K562 (cell line): ENCODE measurements around the gene SMIM3. TPM values are rescaled to one million over a fixed set of nuclear protein-coding genes. Genes with fewer than 3 reads are reported as not detected.

ENCODE experiments used
- BACH1 ChIP-seq: fragments of 200-800 bp; sonication (Bioruptor generic); IDR thresholded peaks from 2 replicates; pipeline ENCODE4 v1.6.1; 2016; ENCODE audit warnings: missing genetic modification characterization, missing compliant biosample characterization
- BCOR ChIP-seq: fragments of 450-650 bp; IDR thresholded peaks from 2 replicates; pipeline ENCODE4 v1.6.1; 2016
- BHLHE40 ChIP-seq: IDR thresholded peaks from 2 replicates; pipeline ENCODE4 v1.6.1; 2011; ENCODE audit warnings: low read length, improper control_type of control experiment
- CREB5 ChIP-seq: fragments of 250-450 bp; sonication (Bioruptor Pico); IDR thresholded peaks from 2 replicates; pipeline ENCODE4 v1.5.0; 2020; ENCODE audit warnings: mild to moderate bottlenecking
- DMBX1 ChIP-seq: fragments of 250-450 bp; sonication (Bioruptor Pico); IDR thresholded peaks from 2 replicates; pipeline ENCODE4 v1.8.0; 2022; ENCODE audit warnings: inconsistent platforms, mild to moderate bottlenecking, moderate library complexity, borderline replicate concordance
- ELF4 ChIP-seq: fragments of 450-650 bp; formaldehyde crosslinking; IDR thresholded peaks from 2 replicates; pipeline ENCODE4 v1.4.0; 2022; ENCODE audit warnings: missing genetic modification characterization
- FOXJ3 ChIP-seq: sonication (generic); formaldehyde crosslinking; IDR thresholded peaks from 2 replicates; pipeline ENCODE4 v1.4.0; 2020; ENCODE audit warnings: mild to moderate bottlenecking, missing genetic modification reagents
- KDM4B ChIP-seq, 2 experiments: fragments of 450-650 bp in 1 of 2; sonication (generic) in 1 of 2; IDR thresholded peaks; 2 replicates each; pipeline ENCODE4 v1.6.1; 2016 to 2017; ENCODE audit warnings: borderline replicate concordance in 2 of 2, antibody characterized with exemption in 1 of 2, low read depth in 1 of 2, mild to moderate bottlenecking in 1 of 2
- MBD2 ChIP-seq: sonication (generic); IDR thresholded peaks from 2 replicates; pipeline ENCODE4 v1.6.1; 2016; ENCODE audit warnings: low read depth, borderline replicate concordance
- MYBL2 ChIP-seq, 2 experiments: fragments of 450-650 bp in 1 of 2; sonication (generic) in 1 of 2; formaldehyde crosslinking in 1 of 2; IDR thresholded peaks; 2 replicates each; pipeline versions ENCODE4 v1.6.1 to v1.8.1; 2017 to 2022; ENCODE audit warnings: borderline replicate concordance in 1 of 2, inconsistent platforms in 1 of 2, low read depth in 1 of 2, mild to moderate bottlenecking in 1 of 2, missing genetic modification reagents in 1 of 2, moderate library complexity in 1 of 2
- NR1H2 ChIP-seq: sonication (generic); formaldehyde crosslinking; IDR thresholded peaks from 2 replicates; pipeline ENCODE4 v1.4.0; 2020; ENCODE audit warnings: mild to moderate bottlenecking, missing genetic modification reagents
- RBBP5 ChIP-seq: fragments of 200-600 bp; sonication (generic); IDR thresholded peaks from 2 replicates; pipeline ENCODE4 v1.6.1; 2012; ENCODE audit warnings: borderline replicate concordance, mild to moderate bottlenecking, low read length, control low read depth, inconsistent platforms; ENCODE audit not compliant: insufficient read depth, poor library complexity, severe bottlenecking
- RFX1 ChIP-seq: fragments of 450-650 bp; IDR thresholded peaks from 2 replicates; pipeline ENCODE4 v1.6.1; 2016; ENCODE audit warnings: mild to moderate bottlenecking, moderate library complexity
- RNF219 ChIP-seq: fragments of 250-450 bp; sonication (Bioruptor Pico); IDR thresholded peaks from 2 replicates; pipeline ENCODE4 v1.5.0; 2022; ENCODE audit warnings: mild to moderate bottlenecking
- SMARCE1 ChIP-seq: fragments of 450-650 bp; IDR thresholded peaks from 2 replicates; pipeline ENCODE4 v1.7.1; 2016; ENCODE audit warnings: mild to moderate bottlenecking
- SREBF1 ChIP-seq: fragments of 150-350 bp; IDR thresholded peaks from 2 replicates; pipeline ENCODE4 v1.6.1; 2014; ENCODE audit warnings: antibody characterized with exemption, low read depth, low read length, borderline replicate concordance
- TCFL5 ChIP-seq: fragments of 250-450 bp; sonication (Bioruptor Pico); conservative IDR thresholded peaks from 2 replicates; pipeline ENCODE4 v1.6.1; 2021; ENCODE audit warnings: mild to moderate bottlenecking, moderate library complexity, matching md5 sums
- WHSC1 ChIP-seq: IDR thresholded peaks from one replicate; pipeline ENCODE4 v1.6.1; 2012; ENCODE audit warnings: low read length, control low read depth, inconsistent platforms
- ZNF507 ChIP-seq: conservative IDR thresholded peaks from 2 replicates; pipeline ENCODE4 v1.6.1; 2017; ENCODE audit warnings: missing genetic modification characterization, missing compliant biosample characterization
- ZNF740 ChIP-seq, 3 experiments: fragments of 200-800 bp in 1 of 3; sonication (Bioruptor generic) in 1 of 3; sonication (generic) in 1 of 3; formaldehyde crosslinking in 1 of 3; IDR thresholded peaks; 2 replicates each; pipeline versions ENCODE4 v1.6.1 to v1.8.0; 2016 to 2022; ENCODE audit warnings: mild to moderate bottlenecking in 2 of 3, missing compliant biosample characterization in 2 of 3, missing genetic modification characterization in 2 of 3, missing genetic modification reagents in 1 of 3
- ZNF76 ChIP-seq: fragments of 250-450 bp; sonication (Bioruptor Pico); IDR thresholded peaks from 2 replicates; pipeline ENCODE4 v1.4.0; 2020; ENCODE audit warnings: mild to moderate bottlenecking, moderate library complexity, borderline replicate concordance
- ZZZ3 ChIP-seq: fragments of 450-650 bp; IDR thresholded peaks from 2 replicates; pipeline ENCODE4 v1.6.1; 2016; ENCODE audit warnings: antibody characterized with exemption, mild to moderate bottlenecking, moderate library complexity
- polyA plus RNA-seq, 8 experiments: library from polyadenylated mRNA; depleted of rRNA in 4 of 8; stranded (reverse) in 5 of 8; unstranded in 3 of 8; fragments of >200 nt; fragmentation: Nextera tagmentation in 2 of 8; fragmentation: Illumina TruSeq in 1 of 8; extraction: Ambion mirVana in 2 of 8; extraction: Trizol in 1 of 8; gene quantifications; 2 replicates each; pipeline versions ENCODE4 v1.2.1 to v1.2.3, GENCODE V29; 2011 to 2014; ENCODE audit warnings: inconsistent platforms in 1 of 8, missing spikeins in 1 of 8
- total RNA-seq, 7 experiments: library from RNA; depleted of rRNA in 6 of 7; stranded (reverse); fragments of >200 nt in 6 of 7; fragmentation: Illumina TruSeq in 2 of 7; extraction: Trizol in 2 of 7; gene quantifications; 2 replicates each; pipeline versions ENCODE4 v1.2.1 to v1.2.3, GENCODE V29; 2011 to 2021; ENCODE audit warnings: low replicate concordance in 1 of 7

Gene SMIM3
- total and polyA plus RNA-seq, 9 of the 15 experiments (the other 6 are each of a cell fraction or from before 2014, with no cell fraction given) = 4.1 to 27.7 (median 13.6) TPM

- no peak for TF ChIP-seq ZNF740 (CRISPR knock-in tag; IDR thresholded peaks at IDR 0.05)
- no peak for TF ChIP-seq ZNF740 (tag; IDR thresholded peaks at IDR 0.05)
- TF ChIP-seq DMBX1 (CRISPR knock-in tag) = no peak
- TF ChIP-seq SREBF1 = no peak
- no peak for TF ChIP-seq MBD2
- TF ChIP-seq FOXJ3 (CRISPR knock-in tag) = no peak
- TF ChIP-seq NR1H2 (CRISPR knock-in tag) = no peak
- peak; percentile 72 for TF ChIP-seq RBBP5
- TF ChIP-seq ELF4 (CRISPR knock-in tag) = 0 out of 2 replicates have a peak, but pooled peaks have one; percentile 46
- TF ChIP-seq CREB5 = no peak
- TF ChIP-seq RFX1 = no peak
- no peak for TF ChIP-seq KDM4B (IDR thresholded peaks at IDR 0.05; ENCODE audit: borderline replicate concordance in 2 of 2, low read depth in 1 of 2)
- no peak for TF ChIP-seq MYBL2 (IDR thresholded peaks at IDR 0.05; ENCODE audit: low read depth)
- no peak for TF ChIP-seq MYBL2 (CRISPR knock-in tag; IDR thresholded peaks at IDR 0.05; ENCODE audit: borderline replicate concordance)
- TF ChIP-seq WHSC1 = no peak
- no peak for TF ChIP-seq ZNF507 (tag)
- TF ChIP-seq BHLHE40 = peak; percentile 46
- TF ChIP-seq BCOR = 0 out of 2 replicates have a peak, but pooled peaks have one; percentile 17
- no peak for TF ChIP-seq BACH1 (tag)
- TF ChIP-seq RNF219 (CRISPR knock-in tag) = no peak
- TF ChIP-seq ZZZ3 = peak; percentile 58; the same call in 1 of the 2 replicates
- no peak for TF ChIP-seq SMARCE1
- TF ChIP-seq ZNF76 (CRISPR knock-in tag) = no peak
- TF ChIP-seq TCFL5 = no peak
Measured at GRCh38 chr5:150778517-150779396, at the start of gene SMIM3 (continued).
